Nephron (organoid): ENCODE measurements around the gene GCN1.

Source experiments
- H3K27ac Mint-ChIP-seq, 3 experiments: 2 replicates each; pipeline ENCODE4 v1.8.0; 2020; ENCODE audit warnings: mixed read lengths in 3 of 3, mild to moderate bottlenecking in 2 of 3, moderate library complexity in 1 of 3
- H3K27me3 Mint-ChIP-seq: 2 replicates; pipeline ENCODE4 v1.8.0; 2021; ENCODE audit warnings: low read depth, mild to moderate bottlenecking, moderate library complexity, mixed read lengths
- H3K36me3 Mint-ChIP-seq: 2 replicates; pipeline ENCODE4 v1.8.0; 2020; ENCODE audit warnings: low read depth, mixed read lengths
- H3K4me1 Mint-ChIP-seq: 2 replicates; pipeline ENCODE4 v1.8.0; 2020; ENCODE audit warnings: mixed read lengths
- H3K4me3 Mint-ChIP-seq, 3 experiments: 2 replicates each; pipeline ENCODE4 v1.8.0; 2020; ENCODE audit warnings: mild to moderate bottlenecking in 3 of 3, mixed read lengths in 3 of 3, moderate library complexity in 2 of 3
- H3K9me3 Mint-ChIP-seq: 2 replicates; pipeline ENCODE4 v1.8.0; 2020; ENCODE audit warnings: mixed read lengths
- TF ChIP-seq, protein P1 (sequence below), 3 experiments: fragments of 200-600 bp; sonication (generic); IDR thresholded peaks; one replicate each; pipeline ENCODE4 v1.5.0; 2021; ENCODE audit warnings: antibody characterized with exemption in 3 of 3; ENCODE audit not compliant: unreplicated experiment in 3 of 3

Gene GCN1

DNA sequence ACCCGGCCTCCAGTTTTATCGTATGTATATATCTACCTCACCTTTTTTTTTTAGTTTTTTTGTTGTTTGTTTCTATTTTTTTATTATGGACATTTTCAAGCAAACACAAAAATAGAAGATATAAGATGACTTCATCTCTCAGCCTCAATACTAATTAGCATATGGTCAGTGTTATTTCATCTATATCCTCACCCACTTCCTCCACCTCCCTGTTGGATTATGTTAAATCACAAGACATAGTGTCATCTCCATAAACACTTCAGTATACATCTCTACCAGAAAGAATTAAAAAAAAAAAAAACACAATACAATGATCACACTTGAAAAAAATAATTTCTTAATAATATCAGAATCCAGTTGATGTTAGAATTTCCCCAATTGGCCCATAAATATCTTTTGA is 112.9 kb downstream of the GCN1 start:
- H3K27me3 Mint-ChIP-seq = peaks cover 3% of the 10 kb centered on the region
- H3K4me1 Mint-ChIP-seq = peaks cover 8% of the 10 kb centered on the region
- H3K27ac Mint-ChIP-seq = no peak overlapping the region

DNA sequence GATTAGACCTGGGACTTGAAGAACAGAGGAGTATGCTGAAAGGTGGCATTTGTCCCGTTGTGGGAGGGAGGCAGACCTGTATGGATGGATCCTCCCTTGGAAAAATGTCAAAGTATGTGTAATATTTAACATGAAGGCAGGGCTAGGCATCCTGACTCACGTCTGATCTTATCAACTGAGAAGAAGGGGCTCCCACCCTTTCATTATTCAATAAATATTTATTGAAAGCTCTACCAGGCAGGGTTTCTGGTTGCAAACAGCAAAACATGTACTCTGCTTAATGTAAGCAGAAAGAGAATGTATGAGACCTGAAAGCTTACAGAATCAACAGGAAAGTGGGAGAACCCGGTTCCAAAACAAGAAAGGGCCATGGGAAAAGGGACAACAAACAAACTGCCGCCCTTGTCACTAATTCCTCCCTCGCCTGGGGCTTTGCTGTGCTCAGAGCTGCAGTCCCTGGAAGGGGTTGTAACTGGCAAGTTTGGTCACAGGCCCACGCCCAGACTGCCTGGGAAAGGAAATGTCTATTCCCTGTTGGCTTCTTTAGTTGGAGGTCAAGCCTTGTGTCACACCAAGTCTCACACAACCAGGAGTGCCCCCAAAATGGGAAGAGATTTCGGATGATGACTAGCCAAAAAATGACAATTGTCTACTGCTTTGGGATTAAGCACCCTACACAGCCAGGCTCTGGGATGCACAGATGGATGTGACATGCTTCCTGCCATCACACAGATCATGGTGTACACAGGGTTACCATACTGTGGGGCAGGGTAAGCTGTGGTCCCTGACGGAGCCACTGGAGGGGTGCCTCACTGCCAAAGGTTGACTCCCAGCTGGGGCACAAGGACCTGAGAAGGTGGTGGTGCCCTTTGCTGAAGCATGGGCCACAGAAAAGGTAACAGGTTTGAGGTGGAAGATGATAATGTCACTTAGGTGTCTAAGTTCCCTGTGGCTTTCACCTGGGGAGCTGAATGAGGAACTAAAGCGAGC is 114.8 kb downstream of the GCN1 start:
- no peaks in the 10 kb centered on the region for H3K36me3 Mint-ChIP-seq
- no peak overlapping the region for H3K4me3 Mint-ChIP-seq
- no peak overlapping the region for H3K27ac Mint-ChIP-seq
- no peaks in the 10 kb centered on the region for H3K4me1 Mint-ChIP-seq
- peaks cover 3% of the 10 kb centered on the region for H3K27me3 Mint-ChIP-seq
- H3K9me3 Mint-ChIP-seq = no peaks in the 10 kb centered on the region
- TF ChIP-seq, protein P1, sequence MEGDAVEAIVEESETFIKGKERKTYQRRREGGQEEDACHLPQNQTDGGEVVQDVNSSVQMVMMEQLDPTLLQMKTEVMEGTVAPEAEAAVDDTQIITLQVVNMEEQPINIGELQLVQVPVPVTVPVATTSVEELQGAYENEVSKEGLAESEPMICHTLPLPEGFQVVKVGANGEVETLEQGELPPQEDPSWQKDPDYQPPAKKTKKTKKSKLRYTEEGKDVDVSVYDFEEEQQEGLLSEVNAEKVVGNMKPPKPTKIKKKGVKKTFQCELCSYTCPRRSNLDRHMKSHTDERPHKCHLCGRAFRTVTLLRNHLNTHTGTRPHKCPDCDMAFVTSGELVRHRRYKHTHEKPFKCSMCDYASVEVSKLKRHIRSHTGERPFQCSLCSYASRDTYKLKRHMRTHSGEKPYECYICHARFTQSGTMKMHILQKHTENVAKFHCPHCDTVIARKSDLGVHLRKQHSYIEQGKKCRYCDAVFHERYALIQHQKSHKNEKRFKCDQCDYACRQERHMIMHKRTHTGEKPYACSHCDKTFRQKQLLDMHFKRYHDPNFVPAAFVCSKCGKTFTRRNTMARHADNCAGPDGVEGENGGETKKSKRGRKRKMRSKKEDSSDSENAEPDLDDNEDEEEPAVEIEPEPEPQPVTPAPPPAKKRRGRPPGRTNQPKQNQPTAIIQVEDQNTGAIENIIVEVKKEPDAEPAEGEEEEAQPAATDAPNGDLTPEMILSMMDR (IDR thresholded peaks at IDR 0.05; ENCODE audit: unreplicated experiment in 3 of 3) = no peak

More for the DNA sequence above, 112.9 kb downstream of the GCN1 start:
- Mint-ChIP-seq H3K36me3 (no peaks in the 10 kb centered on the region), H3K4me3 (no peak overlapping the region), H3K9me3 (no peaks in the 10 kb centered on the region)
- TF ChIP-seq, protein P1 (IDR thresholded peaks at IDR 0.05; ENCODE audit: unreplicated experiment in 3 of 3) = no peak

DNA sequence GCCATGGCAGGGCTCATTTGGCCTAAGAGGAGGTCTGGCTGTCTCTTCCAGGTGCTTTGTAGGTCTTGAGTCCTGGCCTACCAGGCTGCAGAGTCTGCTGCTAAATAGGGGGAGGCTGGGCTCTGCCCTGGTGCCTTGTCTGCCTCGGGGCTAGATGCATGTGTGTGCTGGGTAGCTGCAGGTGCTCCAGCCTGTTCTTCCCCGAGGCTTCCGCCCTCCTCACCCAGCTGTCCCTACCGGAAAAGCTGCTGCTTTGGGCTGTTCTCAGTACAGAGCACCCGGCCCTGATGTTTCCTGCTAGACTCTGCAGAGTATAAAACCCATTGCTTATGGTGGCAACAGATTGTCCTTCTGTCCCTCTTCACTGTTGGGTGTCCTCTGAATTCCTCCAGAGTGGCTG is 115.6 kb downstream of the GCN1 start:
- H3K27me3 Mint-ChIP-seq = peaks cover 3% of the 10 kb centered on the region
- H3K4me3 Mint-ChIP-seq = no peak overlapping the region
- H3K27ac Mint-ChIP-seq = no peak overlapping the region
- no peaks in the 10 kb centered on the region for H3K36me3 Mint-ChIP-seq
- no peaks in the 10 kb centered on the region for H3K4me1 Mint-ChIP-seq
- H3K9me3 Mint-ChIP-seq = no peaks in the 10 kb centered on the region
- TF ChIP-seq, protein P1 (IDR thresholded peaks at IDR 0.05; ENCODE audit: unreplicated experiment in 3 of 3) = no peak

DNA sequence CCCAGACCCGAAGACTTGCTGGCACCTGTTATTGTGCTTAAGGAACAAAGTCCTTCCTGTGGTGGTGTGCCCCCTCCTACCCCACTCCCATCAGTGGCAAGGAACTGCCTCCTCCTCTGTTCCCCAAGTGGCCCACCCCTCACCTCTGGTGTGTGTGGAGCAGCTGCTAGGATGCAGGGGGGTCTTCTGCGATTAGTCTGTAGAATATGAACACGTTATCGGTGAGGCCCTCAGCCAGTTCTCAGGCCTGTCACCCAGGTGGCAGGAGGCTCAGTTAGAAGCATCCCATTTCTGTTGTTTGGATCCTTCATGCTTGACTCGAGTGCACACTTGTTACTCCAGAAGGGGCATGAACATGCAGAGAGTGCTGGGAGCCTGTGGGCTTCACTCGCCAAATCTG is 117.3 kb downstream of the GCN1 start:
- H3K36me3 Mint-ChIP-seq = no peaks in the 10 kb centered on the region
- H3K9me3 Mint-ChIP-seq = no peaks in the 10 kb centered on the region
- TF ChIP-seq, protein P1 (IDR thresholded peaks at IDR 0.05; ENCODE audit: unreplicated experiment in 3 of 3) = no peak
- H3K4me3 Mint-ChIP-seq = no peak overlapping the region
- no peaks in the 10 kb centered on the region for H3K4me1 Mint-ChIP-seq
- no peak overlapping the region for H3K27ac Mint-ChIP-seq
- peaks cover 3% of the 10 kb centered on the region for H3K27me3 Mint-ChIP-seq
